ENCODE data around the gene FNDC3B. TPM values are rescaled to one million over a fixed set of nuclear protein-coding genes. Genes with fewer than 3 reads are reported as not detected.

The FNDC3B gene
- total and polyA plus RNA-seq, 2 of the 8 experiments (the other 6 are each of a cell fraction or from before 2014, with no cell fraction given), result 14.1 to 44.4 TPM

DNA sequence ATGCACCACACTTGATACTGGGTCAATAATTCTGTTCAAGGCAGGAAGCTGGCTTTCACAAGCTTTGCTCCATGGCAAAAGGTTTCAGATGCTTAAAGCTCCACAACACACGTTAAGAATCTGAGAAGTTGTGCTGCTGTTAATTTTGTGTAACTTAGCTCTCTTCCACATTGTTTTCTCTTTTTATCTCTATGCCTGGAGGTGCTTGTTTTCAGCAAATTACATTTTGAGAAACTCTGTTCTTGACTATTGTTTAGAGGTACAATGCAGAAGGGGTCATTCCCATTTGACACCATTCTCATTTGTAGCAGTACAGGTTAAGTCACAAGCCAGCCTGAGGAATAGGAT lies 156.0 kb downstream of the FNDC3B start:
- Histone ChIP-seq H4K91ac (replicated peaks; ENCODE audit: insufficient read length, low read length) (no peak overlapping the region), H3K27ac (ENCODE audit: low read depth, low read length) (no peak overlapping the region)
- WGBS, 2 experiments (ENCODE audit: extremely low coverage in 1 of 2, insufficient coverage in 1 of 2, insufficient read length in 1 of 2, insufficient replicate concordance in 2 of 2, low coverage in 1 of 2, low lambda C conversion rate in 2 of 2, missing lambda C conversion rate in 1 of 2), result 82% methylated on average over 1 of the region's 1 CpG; no CpG with 5 or more reads in 1 of the 2 experiments

More for the DNA sequence above, 156.0 kb downstream of the FNDC3B start:
- no peaks in the 10 kb centered on the region for H3K23me2 ChIP-seq (ENCODE audit: low read depth, low read length)
- no peak overlapping the region for H3K4me3 ChIP-seq (ENCODE audit: extremely low read depth in 1 of 4, insufficient read depth in 2 of 4, low read depth in 3 of 4, low read length in 4 of 4)
- no peak overlapping the region for H3K18ac ChIP-seq (ENCODE audit: extremely low read depth, low read length)
- DNase-seq (ENCODE audit: low read depth in 1 of 2, low spot score in 2 of 2) (no peak), FAIRE-seq (no peak)
- H2BK20ac ChIP-seq (ENCODE audit: low read length), result no peak overlapping the region
- no peak overlapping the region for H3K4ac ChIP-seq (replicated peaks; ENCODE audit: insufficient read length, low read depth, low read length)
- no peak overlapping the region for H2AK5ac ChIP-seq (ENCODE audit: low read depth, low read length)
- H3K14ac ChIP-seq (ENCODE audit: insufficient read length), result no peak overlapping the region
- TF ChIP-seq HDAC2 (IDR thresholded peaks at IDR 0.05; ENCODE audit: borderline replicate concordance in 1 of 2, low read depth in 2 of 2, low read length in 2 of 2) (no peak), EGR1 (IDR thresholded peaks at IDR 0.05; ENCODE audit: borderline replicate concordance, low read depth, low read length) (no peak), TAF1 (IDR thresholded peaks at IDR 0.05; ENCODE audit: low read depth, low read length) (no peak), POLR2AphosphoS5 (IDR thresholded peaks at IDR 0.05; ENCODE audit: low read depth, low read length) (no peak), ZNF274 (IDR thresholded peaks at IDR 0.05; ENCODE audit: borderline replicate concordance, extremely low read depth, low read length) (no peak), CHD1 (IDR thresholded peaks at IDR 0.05; ENCODE audit: low read depth, low read length) (no peak), RNF2 (IDR thresholded peaks at IDR 0.05; ENCODE audit: borderline replicate concordance, low read depth, low read length, missing control alignments, poor library complexity, severe bottlenecking) (no peak), KDM4A (IDR thresholded peaks at IDR 0.05; ENCODE audit: low read depth, low read length, severe bottlenecking) (no peak)
- H2BK5ac ChIP-seq (ENCODE audit: low read depth, low read length), result no peak overlapping the region
- ChIA-PET POLR2A (ENCODE audit: partially characterized antibody) (interaction anchor here (1.1 to 1.2 kb wide), 2 partner anchors 20 to 41 kb away, joined by 3 to 4 read pairs; no protein-coding TSS in a partner anchor), CTCF (ENCODE audit: partially characterized antibody) (interaction anchor here (1.2 to 2.1 kb wide), 3 partner anchors 9 to 24 kb away, joined by 3 to 6 read pairs (median 3); no protein-coding TSS in a partner anchor)
- no peak overlapping the region for H2BK12ac ChIP-seq (ENCODE audit: low read depth, low read length)
- no peak overlapping the region for H3K9ac ChIP-seq (replicated peaks in 1 of 4; ENCODE audit: extremely low read depth in 1 of 4, low read depth in 3 of 4, low read length in 3 of 4)
- H3K79me1 ChIP-seq (ENCODE audit: low read depth, low read length), result peaks cover 6% of the 10 kb centered on the region; the same call in 1 of the 2 replicates
- H3K4me2 ChIP-seq (ENCODE audit: insufficient read depth in 1 of 2, low read depth in 2 of 2, low read length in 2 of 2), result no peak overlapping the region
- H4K20me1 ChIP-seq (replicated peaks in 1 of 2; ENCODE audit: control insufficient read depth in 1 of 2, insufficient read depth in 2 of 2, low read length in 2 of 2), result peaks cover 0 to 2% of the 10 kb centered on the region in 2 experiments
- no peaks in the 10 kb centered on the region; a peak in 1 of 8 replicates for H3K36me3 ChIP-seq (ENCODE audit: control insufficient read depth in 2 of 4, insufficient read depth in 4 of 4, low read length in 3 of 4)
- no peak overlapping the region for H2BK120ac ChIP-seq (replicated peaks; ENCODE audit: low read depth, low read length)
- H3K9me3 ChIP-seq (ENCODE audit: insufficient read depth in 2 of 2, low read depth in 1 of 2, low read length in 1 of 2), result no peaks in the 10 kb centered on the region
- H3K56ac ChIP-seq (replicated peaks; ENCODE audit: insufficient read length, low read depth, low read length), result no peak overlapping the region
- no peak overlapping the region for H4K5ac ChIP-seq (ENCODE audit: insufficient read length, low read depth, low read length)
- no peak overlapping the region for H2AFZ ChIP-seq (ENCODE audit: low read length)
- peaks cover 5 to 61% of the 10 kb centered on the region in 2 experiments; a peak in 3 of 4 replicates for H3K79me2 ChIP-seq (ENCODE audit: control insufficient read depth in 1 of 2, insufficient read depth in 2 of 2, low read length in 2 of 2)
- no peak overlapping the region for H4K8ac ChIP-seq (ENCODE audit: extremely low read depth, insufficient read depth, low read length)
- H3K23ac ChIP-seq (ENCODE audit: insufficient read length), result no peak overlapping the region
- H3K4me1 ChIP-seq (replicated peaks in 1 of 4; ENCODE audit: control insufficient read depth in 3 of 4, insufficient read depth in 4 of 4, low read length in 3 of 4), result peaks cover 0 to 5% (median 0%) of the 10 kb centered on the region in 4 experiments; a peak in 1 of 7 replicates
- H2BK15ac ChIP-seq (ENCODE audit: low read length), result no peak overlapping the region
- no peaks in the 10 kb centered on the region for H3K27me3 ChIP-seq (replicated peaks in 1 of 4; ENCODE audit: control insufficient read depth in 3 of 4, extremely low read depth in 1 of 4, insufficient read depth in 3 of 4, low read length in 3 of 4)
